Stimulated activated CD8-positive, alpha-beta memory T cell treated with anti-CD3 and anti-CD28 coated beads, Interleukin-15, amount 100 ng/mL, for 24 hours (primary cell): ENCODE data around the gene CAMK1G.

Source experiments
- DNase-seq: peaks from one replicate; pipeline ENCODE4 v3.0.0-alpha.2; 2020; ENCODE audit warnings: low read depth

CAMK1G gene

GRCh38 chr1:209635850-209636249, 52.3 kb downstream of the CAMK1G start:
- DNase-seq = no peak

GRCh38 chr1:209641832-209642172, 58.3 kb downstream of the CAMK1G start:
- no peak for DNase-seq

GRCh38 chr1:209642816-209643215, 59.3 kb downstream of the CAMK1G start:
- DNase-seq = no peak

- DNase-seq = no peak
Measured at GRCh38 chr1:209643285-209644020, 59.9 kb downstream of the CAMK1G start.

GRCh38 chr1:209645574-209646452, 62.3 kb downstream of the CAMK1G start:
- no peak for DNase-seq

GRCh38 chr1:209646558-209646957, 63.0 kb downstream of the CAMK1G start:
- no peak for DNase-seq

- no peak for DNase-seq
Measured at GRCh38 chr1:209647156-209647555, 63.6 kb downstream of the CAMK1G start.

- DNase-seq = no peak
Measured at GRCh38 chr1:209648346-209648745, 64.8 kb downstream of the CAMK1G start.

- no peak for DNase-seq
Measured at GRCh38 chr1:209648931-209649776, 65.6 kb downstream of the CAMK1G start.

- no peak for DNase-seq
Measured at GRCh38 chr1:209650454-209650853, 66.9 kb downstream of the CAMK1G start.

- DNase-seq = no peak
Measured at GRCh38 chr1:209651138-209651587, 67.6 kb downstream of the CAMK1G start.

- no peak for DNase-seq
Measured at GRCh38 chr1:209652121-209652735, 68.7 kb downstream of the CAMK1G start, which contains the start of gene LAMB3. TSS of gene LAMB3 (minus strand) at chr1:209652425. CDS start at chr1:209650944, 1,481 bp downstream.

GRCh38 chr1:209652873-209653401, 69.4 kb downstream of the CAMK1G start:
- DNase-seq = no peak

GRCh38 chr1:209653915-209654351, 70.4 kb downstream of the CAMK1G start:
- DNase-seq = no peak

GRCh38 chr1:209655411-209656231, 72.1 kb downstream of the CAMK1G start:
- DNase-seq = no peak

GRCh38 chr1:209657140-209657879, 73.8 kb downstream of the CAMK1G start:
- DNase-seq = no peak

- DNase-seq = no peak
Measured at GRCh38 chr1:209657918-209658317, 74.4 kb downstream of the CAMK1G start.

GRCh38 chr1:209659909-209660308, 76.4 kb downstream of the CAMK1G start:
- no peak for DNase-seq

- no peak for DNase-seq
Measured at GRCh38 chr1:209661071-209661470, 77.6 kb downstream of the CAMK1G start.

GRCh38 chr1:209662879-209663327, 79.4 kb downstream of the CAMK1G start:
- no peak for DNase-seq
